ENCODE data around the gene RAI1. TPM values are rescaled to one million over a fixed set of nuclear protein-coding genes. Genes with fewer than 3 reads are reported as not detected.
A peak's percentile ranks its signal among the peaks of the same experiment; 100 is the strongest.

Gene RAI1
- total RNA-seq, 2 donors from 2014 or later = 35.9 to 42.9 TPM

DNA sequence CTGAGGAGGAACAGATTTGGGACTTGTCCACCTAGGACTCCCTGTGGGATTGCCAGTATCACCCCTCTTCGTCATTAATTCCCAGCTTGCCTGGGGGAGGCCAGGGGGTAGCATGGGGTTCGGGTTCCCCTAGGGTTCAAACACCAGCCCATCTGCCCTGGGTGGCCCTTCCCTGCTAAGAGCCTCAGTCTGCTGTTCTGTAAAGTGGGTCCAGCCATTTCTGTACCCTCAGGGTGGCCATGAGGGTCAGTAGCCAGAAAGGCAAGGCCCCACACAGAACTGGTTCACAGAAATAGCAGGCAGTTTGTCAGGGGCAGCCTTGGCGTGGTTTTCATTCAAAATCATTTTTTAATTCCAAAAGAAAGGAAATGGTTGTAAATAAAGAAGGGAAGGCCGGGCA is 62.9 kb downstream of the RAI1 start:
- no peaks in the 10 kb centered on the region for H3K27me3 Mint-ChIP-seq (ENCODE audit: insufficient read depth)
- H3K27me3 ChIP-seq (ENCODE audit: control insufficient read depth, insufficient read depth, low read length, poor library complexity, severe bottlenecking) = no peaks in the 10 kb centered on the region
- no peaks in the 10 kb centered on the region for H3K9me3 Mint-ChIP-seq
- DNase-seq = no peak
- H3K9me3 ChIP-seq (ENCODE audit: control insufficient read depth, low read length) = no peaks in the 10 kb centered on the region
- H3K9ac ChIP-seq (ENCODE audit: extremely low read depth, low read length, poor library complexity, severe bottlenecking) = no peak overlapping the region
- no peak for TF ChIP-seq CTCF (conservative IDR thresholded peaks at IDR 0.05)
- H3K36me3 ChIP-seq (ENCODE audit: control insufficient read depth, insufficient read depth, low read length) = peaks cover 6% of the 10 kb centered on the region
- WGBS, 2 experiments (ENCODE audit: insufficient coverage in 1 of 2, insufficient read length in 1 of 2) = 91 to 96% methylated on average over 4 of the region's 4 CpGs
- no peaks in the 10 kb centered on the region for H3K36me3 Mint-ChIP-seq (ENCODE audit: low read depth)
- no peak overlapping the region for H3K27ac ChIP-seq (ENCODE audit: low read depth, low read length)
- H3K4me1 ChIP-seq (ENCODE audit: control insufficient read depth, insufficient read depth, low read length) = peaks cover 22% of the 10 kb centered on the region
- no peak overlapping the region for H3K4me3 Mint-ChIP-seq
- peaks cover 23% of the 10 kb centered on the region for H3K4me1 Mint-ChIP-seq
- no peak overlapping the region for H3K27ac Mint-ChIP-seq
- H3K4me3 ChIP-seq (ENCODE audit: low read length) = no peak overlapping the region

DNA sequence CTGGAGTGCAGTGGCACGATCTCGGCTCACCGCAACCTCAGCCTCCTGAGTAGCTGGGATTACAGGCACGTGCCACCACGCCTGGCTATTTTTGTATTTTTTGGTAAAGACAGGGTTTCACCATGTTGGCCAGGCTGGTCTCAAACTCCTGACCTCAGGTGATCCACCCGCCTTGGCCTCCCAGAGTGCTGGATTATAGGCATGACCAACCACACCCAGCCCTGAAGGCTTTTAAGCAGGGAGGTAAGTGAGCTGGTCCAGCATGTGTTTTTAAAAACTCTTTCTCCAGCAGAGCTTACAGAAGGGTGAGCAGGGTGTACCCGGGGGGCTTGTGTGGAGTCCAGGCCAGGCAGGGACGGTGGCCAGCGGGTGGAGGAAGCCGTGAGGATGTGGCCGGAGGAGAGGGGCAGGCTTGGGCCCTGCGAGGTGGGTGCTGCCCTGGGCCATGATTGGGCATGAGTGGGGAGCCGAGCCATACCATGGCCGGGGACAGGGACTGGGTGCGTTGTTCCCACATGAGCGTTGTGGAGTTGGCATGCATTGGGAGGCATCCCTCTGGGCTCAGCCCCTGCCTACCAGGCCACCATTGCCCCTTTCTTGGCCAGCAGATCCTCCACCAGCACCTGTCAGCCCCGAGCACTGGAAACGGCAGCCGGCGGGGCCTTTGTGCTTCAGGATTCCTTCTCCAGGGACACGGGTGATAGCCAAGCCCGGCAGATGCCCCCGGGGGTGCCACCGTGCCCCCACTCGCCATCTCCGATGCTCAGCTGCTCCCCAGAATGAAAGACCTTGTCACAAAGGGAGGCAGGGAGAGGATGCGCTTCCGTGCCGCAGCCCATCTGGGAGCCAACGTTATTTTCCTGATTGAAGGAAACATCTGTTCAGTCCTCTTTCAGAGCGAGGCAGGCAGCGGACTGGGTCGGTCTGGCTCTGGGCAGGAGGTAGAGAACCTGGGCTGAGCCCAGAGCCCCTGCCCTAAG is 64.5 kb downstream of the RAI1 start:
- Mint-ChIP-seq H3K4me1 (peaks cover 21% of the 10 kb centered on the region), H3K36me3 (ENCODE audit: low read depth) (no peaks in the 10 kb centered on the region), H3K27ac (no peak overlapping the region), H3K4me3 (no peak overlapping the region), H3K9me3 (no peaks in the 10 kb centered on the region), H3K27me3 (ENCODE audit: insufficient read depth) (no peaks in the 10 kb centered on the region)
- Histone ChIP-seq H3K4me3 (ENCODE audit: low read length) (no peak overlapping the region), H3K36me3 (ENCODE audit: control insufficient read depth, insufficient read depth, low read length) (peaks cover 6% of the 10 kb centered on the region), H3K4me1 (ENCODE audit: control insufficient read depth, insufficient read depth, low read length) (peaks cover 8% of the 10 kb centered on the region), H3K27me3 (ENCODE audit: control insufficient read depth, insufficient read depth, low read length, poor library complexity, severe bottlenecking) (no peaks in the 10 kb centered on the region), H3K9ac (ENCODE audit: extremely low read depth, low read length, poor library complexity, severe bottlenecking) (no peak overlapping the region), H3K9me3 (ENCODE audit: control insufficient read depth, low read length) (no peaks in the 10 kb centered on the region), H3K27ac (ENCODE audit: low read depth, low read length) (peak overlapping the region; percentile 63)
- DNase-seq = no peak
- 95% methylated on average over 27 to 33 of the region's 33 CpGs for WGBS, 2 experiments (ENCODE audit: insufficient coverage in 1 of 2, insufficient read length in 1 of 2)
- no peak for TF ChIP-seq CTCF (conservative IDR thresholded peaks at IDR 0.05)

GRCh38 chr17:17748179-17748578 is 66.9 kb downstream of the RAI1 start:
- peaks cover 30% of the 10 kb centered on the region for H3K4me1 Mint-ChIP-seq
- 92 to 100% methylated on average over 2 to 3 of the region's 3 CpGs for WGBS, 2 experiments (ENCODE audit: insufficient coverage in 1 of 2, insufficient read length in 1 of 2)
- peak; percentile 59 for TF ChIP-seq CTCF (conservative IDR thresholded peaks at IDR 0.05)

More at GRCh38 chr17:17748179-17748578, 66.9 kb downstream of the RAI1 start:
- H3K9me3 Mint-ChIP-seq = no peaks in the 10 kb centered on the region
- H3K27ac ChIP-seq (ENCODE audit: low read depth, low read length) = peak overlapping the region; percentile 12
- no peaks in the 10 kb centered on the region for H3K9me3 ChIP-seq (ENCODE audit: control insufficient read depth, low read length)
- peaks cover 6% of the 10 kb centered on the region for H3K36me3 ChIP-seq (ENCODE audit: control insufficient read depth, insufficient read depth, low read length)
- DNase-seq = no peak
- no peak overlapping the region for H3K4me3 ChIP-seq (ENCODE audit: low read length)
- no peak overlapping the region for H3K9ac ChIP-seq (ENCODE audit: extremely low read depth, low read length, poor library complexity, severe bottlenecking)
- H3K4me3 Mint-ChIP-seq = no peak overlapping the region
- no peaks in the 10 kb centered on the region for H3K27me3 ChIP-seq (ENCODE audit: control insufficient read depth, insufficient read depth, low read length, poor library complexity, severe bottlenecking)
- H3K27me3 Mint-ChIP-seq (ENCODE audit: insufficient read depth) = no peaks in the 10 kb centered on the region
- peaks cover 5% of the 10 kb centered on the region for H3K4me1 ChIP-seq (ENCODE audit: control insufficient read depth, insufficient read depth, low read length)
- H3K27ac Mint-ChIP-seq = no peak overlapping the region
- no peaks in the 10 kb centered on the region for H3K36me3 Mint-ChIP-seq (ENCODE audit: low read depth)

Measured in endodermal cell (in vitro differentiated cells).